ENCODE results near the gene SELPLG. TPM values are rescaled to one million over a fixed set of nuclear protein-coding genes. Genes with fewer than 3 reads are reported as not detected.
"Not testable (repeated sequence)": the region's sequence is repeated elsewhere in the genome, so short reads cannot be mapped to it uniquely, and the experiment has no call there.

Gene SELPLG
- total RNA-seq, 1 experiment from 2014 or later = 0.97 TPM

DNA sequence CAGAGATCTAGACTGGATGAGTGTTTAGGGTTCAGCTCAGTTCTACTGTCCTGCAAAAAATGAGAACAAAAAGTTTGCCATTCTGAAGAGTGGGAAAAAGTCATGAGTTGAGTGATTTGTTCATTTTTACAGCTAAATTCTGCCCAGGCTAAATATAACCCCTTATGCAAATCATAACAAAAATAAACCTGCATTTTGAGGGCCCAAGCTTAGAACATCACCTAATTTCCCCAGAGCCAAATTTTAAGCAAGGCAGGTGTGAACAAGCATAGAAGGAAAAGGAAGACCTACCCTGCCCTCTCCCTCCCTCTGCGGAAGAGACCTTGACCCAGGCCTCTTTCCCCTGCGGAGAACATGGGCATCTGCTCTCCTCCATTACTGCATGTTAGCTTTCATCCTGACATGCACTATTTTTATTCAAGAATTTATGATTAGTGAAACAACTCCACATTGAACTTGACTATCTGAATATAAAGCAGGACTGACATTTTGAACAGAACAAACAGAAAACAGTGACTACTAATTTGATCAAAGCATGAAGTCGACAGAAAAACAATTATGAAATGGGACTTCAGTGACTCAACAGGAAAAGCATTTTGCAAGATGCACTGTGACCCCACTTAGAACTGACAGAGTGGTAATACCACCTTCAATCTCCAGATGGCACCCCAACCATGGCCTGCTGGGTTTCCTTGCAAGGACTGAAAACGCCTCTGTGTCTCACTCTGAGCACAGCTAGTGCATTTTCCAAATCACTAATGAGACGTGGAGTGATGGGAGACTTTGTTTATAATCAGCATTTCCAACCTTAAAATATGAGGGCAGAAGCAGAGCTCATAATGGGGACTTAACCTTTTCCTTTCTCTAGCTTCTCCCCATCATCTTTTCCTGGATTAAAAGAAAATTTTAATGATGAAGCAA is 30.9 kb upstream of the SELPLG start:
- Histone ChIP-seq H3K79me2 (ENCODE audit: low read length) (no peaks in the 10 kb centered on the region), H3K4me1 (ENCODE audit: low read length) (peaks cover 51% of the 10 kb centered on the region), H3K36me3 (ENCODE audit: insufficient read depth, low read length) (no peaks in the 10 kb centered on the region), H3K9me2 (replicated peaks; ENCODE audit: insufficient read depth, low read length) (no peaks in the 10 kb centered on the region), H3K9me3 (ENCODE audit: low read length) (peaks cover 3% of the 10 kb centered on the region; the same call in 1 of the 2 replicates), H3K9ac (ENCODE audit: low read length) (peak overlapping the region; percentile 48), H3K27me3 (ENCODE audit: low read length) (no peaks in the 10 kb centered on the region), H2AFZ (ENCODE audit: low read length) (no peak overlapping the region), H4K20me1 (ENCODE audit: insufficient read depth, low read depth, low read length) (peaks cover 15% of the 10 kb centered on the region; the same call in 1 of the 2 replicates), H3K27ac (ENCODE audit: low read length) (peak overlapping the region; percentile 91), H3K4me3 (ENCODE audit: low read length) (peak overlapping the region; percentile 55), H3K4me2 (ENCODE audit: low read depth, low read length, poor library complexity, severe bottlenecking) (peak overlapping the region; percentile 87)
- DNase-seq = peak; percentile 93

DNA sequence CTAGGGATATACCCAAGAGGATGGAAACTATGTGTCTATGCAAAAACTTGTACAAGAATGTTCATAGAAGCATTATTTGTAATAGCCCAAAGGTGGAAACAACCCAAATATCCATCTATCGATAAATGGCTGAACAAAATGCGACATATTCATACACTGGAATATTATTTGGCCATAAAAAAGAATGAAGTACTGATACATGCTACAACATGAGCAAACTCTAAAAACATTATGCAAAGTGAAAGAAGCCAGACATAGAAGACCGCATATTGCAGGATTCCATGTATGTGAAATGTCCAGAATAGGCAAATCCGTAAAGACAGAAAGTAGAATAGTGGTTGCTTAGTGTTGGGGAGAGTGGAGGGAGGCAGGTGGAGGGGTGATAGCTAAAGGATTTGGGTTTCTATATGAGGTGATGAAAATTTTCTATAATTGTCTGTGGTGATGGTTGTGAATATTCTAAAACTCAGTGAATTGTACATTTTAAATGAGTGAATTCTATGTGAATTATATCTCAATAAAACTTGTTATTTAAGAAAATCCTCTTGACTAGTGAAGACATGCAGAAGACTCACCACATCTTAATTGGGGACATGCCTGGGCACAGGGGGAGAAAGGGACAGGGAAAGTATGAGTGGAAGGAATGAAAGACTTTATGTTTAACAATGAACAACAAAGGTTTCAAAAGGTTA is 29.8 kb upstream of the SELPLG start:
- Histone ChIP-seq H3K9ac (ENCODE audit: low read length) (no peak overlapping the region), H3K9me3 (ENCODE audit: low read length) (peaks cover 3% of the 10 kb centered on the region; the same call in 1 of the 2 replicates), H4K20me1 (ENCODE audit: insufficient read depth, low read depth, low read length) (peaks cover 15% of the 10 kb centered on the region; the same call in 1 of the 2 replicates), H3K4me3 (ENCODE audit: low read length) (no peak overlapping the region), H3K4me1 (ENCODE audit: low read length) (peaks cover 51% of the 10 kb centered on the region), H3K27me3 (ENCODE audit: low read length) (no peaks in the 10 kb centered on the region), H2AFZ (ENCODE audit: low read length) (no peak overlapping the region), H3K27ac (ENCODE audit: low read length) (peak overlapping the region; percentile 91), H3K9me2 (replicated peaks; ENCODE audit: insufficient read depth, low read length) (no peaks in the 10 kb centered on the region), H3K36me3 (ENCODE audit: insufficient read depth, low read length) (no peaks in the 10 kb centered on the region), H3K4me2 (ENCODE audit: low read depth, low read length, poor library complexity, severe bottlenecking) (peak overlapping the region; percentile 87), H3K79me2 (ENCODE audit: low read length) (no peaks in the 10 kb centered on the region)
- DNase-seq = no peak

DNA sequence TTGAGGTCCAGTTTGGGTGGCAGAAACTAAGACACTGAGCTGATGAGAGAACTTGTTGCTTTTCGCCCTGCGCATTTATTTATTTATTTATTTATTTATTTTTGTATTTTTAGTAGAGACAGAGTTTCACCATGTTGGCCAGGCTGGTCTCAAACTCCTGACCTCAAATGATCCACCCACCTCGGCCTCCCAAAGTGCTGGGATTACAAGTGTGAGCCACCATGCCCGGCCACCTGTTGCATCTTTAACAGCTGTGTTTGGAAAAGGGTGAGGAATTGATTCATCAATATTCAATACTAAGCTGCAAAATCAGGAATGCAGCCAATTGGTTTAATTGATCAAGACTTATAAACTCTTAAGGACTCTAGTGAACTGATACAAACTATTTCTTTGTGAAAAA is 24.4 kb upstream of the SELPLG start:
- not testable (repeated sequence) for H3K36me3 ChIP-seq (ENCODE audit: insufficient read depth, low read length); H3K4me2 ChIP-seq (ENCODE audit: low read depth, low read length, poor library complexity, severe bottlenecking); H3K9me3 ChIP-seq (ENCODE audit: low read length); H3K79me2 ChIP-seq (ENCODE audit: low read length); H4K20me1 ChIP-seq (ENCODE audit: insufficient read depth, low read depth, low read length); H2AFZ ChIP-seq (ENCODE audit: low read length); H3K4me3 ChIP-seq (ENCODE audit: low read length); H3K27ac ChIP-seq (ENCODE audit: low read length); H3K27me3 ChIP-seq (ENCODE audit: low read length); H3K9ac ChIP-seq (ENCODE audit: low read length); DNase-seq; H3K9me2 ChIP-seq (replicated peaks; ENCODE audit: insufficient read depth, low read length)
- peaks cover 14% of the 10 kb centered on the region for H3K4me1 ChIP-seq (ENCODE audit: low read length)

DNA sequence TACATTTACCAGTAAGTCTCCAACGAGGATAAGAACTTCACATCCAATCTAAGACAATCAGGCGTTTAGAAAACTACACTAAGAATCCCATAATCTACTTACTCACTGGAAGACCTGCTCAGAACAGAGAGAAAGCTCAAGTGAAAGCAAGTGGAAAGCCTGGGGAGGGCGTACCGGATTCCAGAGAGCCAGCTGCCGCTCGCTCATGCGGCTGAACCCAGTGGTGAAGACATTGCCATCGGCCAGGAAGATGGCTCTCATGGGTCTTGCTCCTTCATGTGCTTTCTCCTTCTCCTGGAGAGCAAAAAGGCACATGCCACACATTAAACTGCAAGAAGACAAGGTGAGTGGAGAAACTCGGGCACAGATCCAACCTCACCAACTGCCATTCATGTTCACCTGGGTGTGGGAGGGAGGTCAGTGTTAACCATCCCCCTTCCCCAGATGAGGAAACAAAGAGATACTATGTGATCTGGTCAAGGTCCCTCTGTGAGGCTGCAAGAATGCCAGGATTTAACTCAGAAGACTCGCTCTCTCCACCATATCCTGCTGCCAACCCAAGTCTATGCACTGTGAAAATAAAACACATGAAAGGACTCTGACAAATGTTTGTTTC is 23.5 kb upstream of the SELPLG start:
- Histone ChIP-seq H3K9me2 (replicated peaks; ENCODE audit: insufficient read depth, low read length) (no peaks in the 10 kb centered on the region), H3K36me3 (ENCODE audit: insufficient read depth, low read length) (no peaks in the 10 kb centered on the region), H3K9me3 (ENCODE audit: low read length) (no peaks in the 10 kb centered on the region), H3K9ac (ENCODE audit: low read length) (no peak overlapping the region), H3K4me1 (ENCODE audit: low read length) (peaks cover 19% of the 10 kb centered on the region), H3K4me3 (ENCODE audit: low read length) (no peak overlapping the region), H3K79me2 (ENCODE audit: low read length) (no peaks in the 10 kb centered on the region), H2AFZ (ENCODE audit: low read length) (no peak overlapping the region), H3K27ac (ENCODE audit: low read length) (no peak overlapping the region), H4K20me1 (ENCODE audit: insufficient read depth, low read depth, low read length) (no peaks in the 10 kb centered on the region), H3K4me2 (ENCODE audit: low read depth, low read length, poor library complexity, severe bottlenecking) (no peak overlapping the region), H3K27me3 (ENCODE audit: low read length) (peaks cover 2% of the 10 kb centered on the region; the same call in 1 of the 2 replicates)
- no peak for DNase-seq

DNA sequence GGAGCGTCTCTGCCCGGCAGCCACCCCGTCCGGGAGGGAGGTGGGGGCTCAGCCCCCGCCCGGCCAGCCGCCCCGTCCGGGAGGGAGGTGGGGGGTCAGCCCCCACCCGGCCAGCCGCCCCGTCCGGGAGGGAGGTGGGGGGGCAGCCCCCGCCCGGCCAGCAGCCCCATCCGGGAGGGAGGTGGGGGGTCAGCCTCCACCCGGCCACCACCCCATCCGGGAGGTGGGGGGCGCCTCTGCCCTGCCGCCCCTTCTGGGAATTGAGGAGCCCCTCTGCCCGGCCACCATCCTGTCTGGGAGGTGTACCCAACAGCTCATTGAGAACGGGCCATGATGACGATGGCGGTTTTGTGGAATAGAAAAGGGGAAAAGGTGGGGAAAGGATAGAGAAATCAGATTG is 22.6 kb upstream of the SELPLG start:
- H3K79me2 ChIP-seq (ENCODE audit: low read length); H3K36me3 ChIP-seq (ENCODE audit: insufficient read depth, low read length); DNase-seq; H3K27me3 ChIP-seq (ENCODE audit: low read length); H3K4me3 ChIP-seq (ENCODE audit: low read length); H2AFZ ChIP-seq (ENCODE audit: low read length); H3K4me2 ChIP-seq (ENCODE audit: low read depth, low read length, poor library complexity, severe bottlenecking); H3K9ac ChIP-seq (ENCODE audit: low read length); H3K9me2 ChIP-seq (replicated peaks; ENCODE audit: insufficient read depth, low read length); H3K9me3 ChIP-seq (ENCODE audit: low read length); H4K20me1 ChIP-seq (ENCODE audit: insufficient read depth, low read depth, low read length); H3K27ac ChIP-seq (ENCODE audit: low read length): not testable (repeated sequence)
- peaks cover 24% of the 10 kb centered on the region for H3K4me1 ChIP-seq (ENCODE audit: low read length)

DNA sequence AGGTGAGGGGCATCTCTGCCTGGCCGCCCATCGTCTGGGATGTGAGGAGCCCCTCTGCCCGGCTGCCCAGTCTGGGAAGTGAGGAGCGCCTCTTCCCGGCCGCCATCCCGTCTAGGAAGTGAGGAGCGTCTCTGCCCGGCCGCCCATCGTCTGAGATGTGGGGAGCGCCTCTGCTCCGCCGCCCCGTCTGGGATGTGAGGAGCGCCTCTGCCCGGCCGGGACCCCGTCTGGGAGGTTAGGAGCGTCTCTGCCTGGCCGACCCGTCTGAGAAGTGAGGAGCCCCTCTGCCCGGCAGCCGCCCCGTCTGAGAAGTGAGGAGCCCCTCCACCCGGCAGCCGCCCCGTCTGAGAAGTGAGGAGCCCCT is 22.1 kb upstream of the SELPLG start:
- not testable (repeated sequence) for DNase-seq; H2AFZ ChIP-seq (ENCODE audit: low read length); H4K20me1 ChIP-seq (ENCODE audit: insufficient read depth, low read depth, low read length); H3K27me3 ChIP-seq (ENCODE audit: low read length); H3K27ac ChIP-seq (ENCODE audit: low read length); H3K9me3 ChIP-seq (ENCODE audit: low read length); H3K9me2 ChIP-seq (replicated peaks; ENCODE audit: insufficient read depth, low read length); H3K4me2 ChIP-seq (ENCODE audit: low read depth, low read length, poor library complexity, severe bottlenecking); H3K79me2 ChIP-seq (ENCODE audit: low read length); H3K9ac ChIP-seq (ENCODE audit: low read length); H3K4me3 ChIP-seq (ENCODE audit: low read length); H3K36me3 ChIP-seq (ENCODE audit: insufficient read depth, low read length)
- H3K4me1 ChIP-seq (ENCODE audit: low read length) = peaks cover 24% of the 10 kb centered on the region

GRCh38 chr12:108654622-108655021 is 20.9 kb upstream of the SELPLG start:
- H3K4me3 ChIP-seq (ENCODE audit: low read length); H3K27ac ChIP-seq (ENCODE audit: low read length); H3K79me2 ChIP-seq (ENCODE audit: low read length); DNase-seq; H3K9me3 ChIP-seq (ENCODE audit: low read length); H3K36me3 ChIP-seq (ENCODE audit: insufficient read depth, low read length); H3K9me2 ChIP-seq (replicated peaks; ENCODE audit: insufficient read depth, low read length); H3K27me3 ChIP-seq (ENCODE audit: low read length); H4K20me1 ChIP-seq (ENCODE audit: insufficient read depth, low read depth, low read length); H3K4me2 ChIP-seq (ENCODE audit: low read depth, low read length, poor library complexity, severe bottlenecking); H2AFZ ChIP-seq (ENCODE audit: low read length); H3K9ac ChIP-seq (ENCODE audit: low read length): not testable (repeated sequence)
- H3K4me1 ChIP-seq (ENCODE audit: low read length) = peaks cover 24% of the 10 kb centered on the region

- Histone ChIP-seq H3K4me3 (ENCODE audit: low read length) (no peak overlapping the region), H3K79me2 (ENCODE audit: low read length) (no peaks in the 10 kb centered on the region), H3K27ac (ENCODE audit: low read length) (no peak overlapping the region), H3K4me2 (ENCODE audit: low read depth, low read length, poor library complexity, severe bottlenecking) (peak overlapping the region; percentile 34), H3K36me3 (ENCODE audit: insufficient read depth, low read length) (no peaks in the 10 kb centered on the region), H2AFZ (ENCODE audit: low read length) (no peak overlapping the region), H3K9me3 (ENCODE audit: low read length) (no peaks in the 10 kb centered on the region), H3K4me1 (ENCODE audit: low read length) (peaks cover 24% of the 10 kb centered on the region), H3K27me3 (ENCODE audit: low read length) (peaks cover 5% of the 10 kb centered on the region; the same call in 1 of the 2 replicates), H4K20me1 (ENCODE audit: insufficient read depth, low read depth, low read length) (no peaks in the 10 kb centered on the region), H3K9ac (ENCODE audit: low read length) (no peak overlapping the region), H3K9me2 (replicated peaks; ENCODE audit: insufficient read depth, low read length) (no peaks in the 10 kb centered on the region)
- DNase-seq = no peak
These were observed 20.2 kb upstream of the SELPLG start for GRCh38 chr12:108653922-108654321.
